WERI-Rb-1 (cell line): ENCODE measurements around the gene AIRE.
"Not testable (repeated sequence)": the region's sequence is repeated elsewhere in the genome, so short reads cannot be mapped to it uniquely, and the experiment has no call there.

Experiments used
- DNase-seq: peaks from one replicate; pipeline ENCODE4 v3.0.0-alpha.2; 2020
- H3K27ac ChIP-seq: fragments of 250-450 bp; sonication (Bioruptor Pico); 2 replicates; pipeline ENCODE4 v1.5.1; 2020; ENCODE audit warnings: mild to moderate bottlenecking, moderate library complexity
- H3K27me3 ChIP-seq: fragments of 250-450 bp; sonication (Bioruptor Pico); 2 replicates; pipeline ENCODE4 v1.5.1; 2021; ENCODE audit warnings: mild to moderate bottlenecking, low read depth, moderate library complexity; ENCODE audit not compliant: insufficient read depth, severe bottlenecking
- H3K36me3 ChIP-seq: fragments of 250-450 bp; sonication (Bioruptor Pico); 2 replicates; pipeline ENCODE4 v1.5.1; 2020; ENCODE audit warnings: mild to moderate bottlenecking, moderate library complexity
- H3K4me3 ChIP-seq: 2 replicates; pipeline ENCODE4 v1.5.1; 2011; ENCODE audit warnings: low read depth, mild to moderate bottlenecking, control low read depth, low read length
- H3K9me3 ChIP-seq: fragments of 250-450 bp; sonication (Bioruptor Pico); 2 replicates; pipeline ENCODE4 v1.5.1; 2021; ENCODE audit warnings: mild to moderate bottlenecking, moderate library complexity; ENCODE audit not compliant: severe bottlenecking
- CTCF ChIP-seq: IDR thresholded peaks from 2 replicates; pipeline ENCODE4 v1.5.1; 2011; ENCODE audit warnings: low read depth, mild to moderate bottlenecking, control low read depth, inconsistent platforms, low read length

The AIRE gene

GRCh38 chr21:44337941-44338895 is 52.5 kb downstream of the AIRE start:
- DNase-seq, result peak; percentile 82
- peaks cover 9% of the 10 kb centered on the region for H3K36me3 ChIP-seq
- peak; percentile 70 for TF ChIP-seq CTCF
- H3K4me3 ChIP-seq, result peak overlapping the region; percentile 45
- H3K9me3 ChIP-seq, result no peaks in the 10 kb centered on the region
- H3K27ac ChIP-seq, result peak overlapping the region; percentile 45
- H3K27me3 ChIP-seq, result no peaks in the 10 kb centered on the region

- H3K27me3 ChIP-seq, result no peaks in the 10 kb centered on the region
- peak; percentile 97 for DNase-seq
- peak within 1 kb of the TSS; percentile 95 for H3K4me3 ChIP-seq
- H3K9me3 ChIP-seq, result no peaks in the 10 kb centered on the region
- H3K36me3 ChIP-seq, result peaks cover 9% of the 10 kb centered on the region
- peak within 1 kb of the TSS; percentile 99 for H3K27ac ChIP-seq
- no peak for TF ChIP-seq CTCF
Observed at GRCh38 chr21:44338971-44339910, 53.6 kb downstream of the AIRE start, which contains the start of gene CFAP410. Gene CFAP410 (minus strand): TSS chr21:44339390. CDS start chr21:44339194, 196 bp downstream.

- H3K27ac ChIP-seq, H3K9me3 ChIP-seq, H3K27me3 ChIP-seq, H3K4me3 ChIP-seq, DNase-seq, H3K36me3 ChIP-seq: not testable (repeated sequence)
Observed at GRCh38 chr21:44341726-44342458, 56.2 kb downstream of the AIRE start.

- not testable (repeated sequence) for DNase-seq, H3K4me3 ChIP-seq, H3K27ac ChIP-seq, H3K36me3 ChIP-seq, H3K9me3 ChIP-seq, H3K27me3 ChIP-seq
Observed at GRCh38 chr21:44342981-44343380, 57.3 kb downstream of the AIRE start.

- H3K9me3 ChIP-seq, result no peaks in the 10 kb centered on the region
- H3K36me3 ChIP-seq, result no peaks in the 10 kb centered on the region
- H3K4me3 ChIP-seq, result no peak overlapping the region
- TF ChIP-seq CTCF, result no peak
- H3K27me3 ChIP-seq, result no peaks in the 10 kb centered on the region
- H3K27ac ChIP-seq, result no peak overlapping the region; the same call in 1 of the 2 replicates
- DNase-seq, result no peak
Observed at GRCh38 chr21:44344541-44345183, 59.0 kb downstream of the AIRE start.

- Histone ChIP-seq H3K9me3 (no peaks in the 10 kb centered on the region), H3K27ac (peak overlapping the region; percentile 19), H3K4me3 (no peak overlapping the region), H3K27me3 (no peaks in the 10 kb centered on the region), H3K36me3 (no peaks in the 10 kb centered on the region)
- no peak for TF ChIP-seq CTCF
- DNase-seq, result peak; percentile 68
Observed at GRCh38 chr21:44345495-44345894, 59.8 kb downstream of the AIRE start.
